ENCODE results near the gene ACTG1.

Gene ACTG1

DNA sequence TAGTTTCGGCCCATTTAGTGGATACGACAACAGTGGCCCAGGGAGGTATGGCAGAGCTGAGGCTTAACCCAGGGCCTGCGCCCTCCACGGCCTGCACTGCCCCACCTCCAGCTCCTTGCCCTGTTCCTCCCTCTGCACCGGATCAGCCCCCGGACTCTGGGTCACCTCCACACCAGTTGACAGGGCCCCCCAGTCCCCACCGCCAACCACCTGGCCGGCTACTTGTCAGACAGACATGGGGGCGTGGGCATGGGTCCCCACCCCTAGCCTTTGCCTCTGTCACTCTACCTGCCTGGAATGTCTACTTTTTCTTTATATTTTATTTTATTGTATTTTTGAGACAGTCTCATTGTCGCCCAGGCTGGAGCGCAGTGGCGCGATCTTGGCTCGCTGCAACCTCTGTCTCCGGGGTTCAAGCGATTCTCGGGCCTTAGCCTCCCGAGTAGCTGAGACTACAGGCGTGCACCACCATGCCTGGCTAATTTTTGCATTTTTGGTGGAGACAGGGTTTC is 3.0 kb upstream of the ACTG1 start:
- no peak for FAIRE-seq

DNA sequence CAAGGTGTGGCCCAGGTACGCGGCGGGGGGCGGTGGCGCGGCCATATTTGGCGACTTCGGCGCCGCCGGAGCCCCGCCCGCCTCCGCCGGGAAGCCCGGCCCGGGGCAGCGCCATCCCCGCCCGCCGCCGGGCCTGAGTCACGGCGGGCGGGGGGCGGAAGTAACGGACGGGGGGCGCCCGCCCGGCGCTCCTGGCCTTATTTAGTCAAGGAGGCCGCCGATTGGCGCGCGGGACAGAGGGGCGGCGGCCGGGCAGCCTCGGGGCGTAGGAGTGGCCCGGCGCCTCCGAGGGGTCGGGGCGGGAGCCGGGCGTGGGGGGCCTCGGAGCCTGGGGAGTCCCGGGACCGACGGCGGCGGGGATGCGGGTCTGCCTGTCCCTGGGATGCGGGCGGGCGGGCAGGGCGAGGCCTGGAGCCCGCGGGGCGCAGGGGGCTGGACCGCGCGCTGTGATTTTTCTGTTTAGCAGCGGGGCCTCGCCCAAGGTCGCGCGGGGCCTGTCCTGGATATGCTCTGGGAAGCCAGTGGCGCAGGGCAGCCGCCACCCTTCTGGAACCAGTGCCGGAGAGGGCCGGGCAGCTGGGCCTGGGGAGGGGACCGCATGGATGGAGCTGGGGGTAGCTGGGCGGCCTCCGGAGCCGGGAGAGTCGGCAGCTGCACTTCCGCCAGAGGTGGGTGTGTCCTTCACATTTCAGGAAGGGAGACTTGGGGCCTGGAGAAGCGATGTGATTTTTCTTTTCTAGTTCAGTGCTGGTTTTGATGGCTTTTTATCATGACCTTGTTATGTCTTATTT is 2.3 kb upstream of the ACTG1 start:
- no peak for FAIRE-seq

DNA sequence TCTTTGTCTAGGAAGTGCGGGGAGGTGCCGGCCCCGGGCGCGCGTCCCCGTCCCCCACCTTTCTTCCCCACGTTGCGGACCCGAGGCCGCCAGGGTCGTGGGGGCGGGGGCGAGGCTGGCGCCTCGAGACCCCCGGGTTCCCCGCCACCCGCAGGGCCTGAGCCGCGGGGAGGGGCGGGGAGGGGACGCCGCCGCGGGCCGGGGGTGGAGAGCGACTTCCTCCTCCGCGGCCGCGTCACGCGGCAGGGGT is 1.8 kb upstream of the ACTG1 start:
- FAIRE-seq, result no peak

DNA sequence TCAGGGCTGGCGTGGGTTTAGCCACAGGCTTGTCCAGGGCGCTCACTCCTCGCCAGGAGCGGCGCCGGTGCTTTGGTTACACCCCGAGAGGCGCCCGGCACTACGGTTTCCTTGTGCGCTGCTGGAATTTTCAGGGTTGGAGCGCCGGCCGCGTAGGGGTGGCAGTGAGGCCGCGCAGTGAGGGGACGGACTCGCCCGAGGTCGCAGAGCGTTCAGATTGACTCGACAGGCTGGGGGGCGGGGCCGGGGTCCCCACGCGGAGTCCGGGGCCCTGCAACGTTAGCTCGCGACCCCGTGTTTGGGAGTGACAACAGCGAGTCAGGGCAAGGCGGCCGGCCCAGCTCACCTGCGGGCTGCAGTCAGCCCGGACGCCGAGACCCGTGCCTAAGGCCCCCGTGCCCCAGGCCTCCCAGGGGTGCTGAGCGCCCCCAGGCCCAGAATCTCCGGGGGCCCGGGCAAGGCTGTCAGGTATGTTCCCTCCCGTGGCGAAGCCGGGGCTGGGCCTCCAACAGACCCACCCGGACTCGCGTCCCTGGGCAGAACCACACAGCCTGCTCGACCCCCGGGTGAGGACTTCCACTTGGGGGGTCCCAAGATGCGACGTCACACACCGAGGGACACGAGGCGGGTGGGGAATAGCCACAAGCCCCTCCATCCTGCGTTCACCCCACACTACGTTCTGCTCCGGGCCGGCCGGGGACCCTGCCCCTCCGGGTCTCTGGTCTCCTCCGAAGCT is 1.3 kb upstream of the ACTG1 start:
- no peak for FAIRE-seq

DNA sequence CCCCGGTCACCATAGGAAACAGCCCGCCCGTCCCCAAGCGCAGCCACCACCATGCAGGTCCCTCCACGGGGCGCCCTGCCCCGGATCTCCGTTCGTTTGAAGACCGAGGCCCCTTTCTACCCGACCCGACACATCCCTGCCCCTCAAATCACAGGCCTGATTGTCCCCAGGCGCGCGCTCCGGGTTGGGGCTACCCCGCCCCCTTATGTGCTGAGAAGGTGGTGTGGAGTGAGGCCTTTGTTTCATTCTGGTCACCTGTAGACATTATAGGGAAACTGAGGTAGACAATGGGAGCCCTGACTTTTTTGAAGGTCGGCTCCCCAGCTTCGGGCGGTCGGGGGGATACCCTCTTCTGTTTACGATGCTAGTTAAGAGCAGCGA is 763 bp upstream of the ACTG1 start:
- no peak for FAIRE-seq

DNA sequence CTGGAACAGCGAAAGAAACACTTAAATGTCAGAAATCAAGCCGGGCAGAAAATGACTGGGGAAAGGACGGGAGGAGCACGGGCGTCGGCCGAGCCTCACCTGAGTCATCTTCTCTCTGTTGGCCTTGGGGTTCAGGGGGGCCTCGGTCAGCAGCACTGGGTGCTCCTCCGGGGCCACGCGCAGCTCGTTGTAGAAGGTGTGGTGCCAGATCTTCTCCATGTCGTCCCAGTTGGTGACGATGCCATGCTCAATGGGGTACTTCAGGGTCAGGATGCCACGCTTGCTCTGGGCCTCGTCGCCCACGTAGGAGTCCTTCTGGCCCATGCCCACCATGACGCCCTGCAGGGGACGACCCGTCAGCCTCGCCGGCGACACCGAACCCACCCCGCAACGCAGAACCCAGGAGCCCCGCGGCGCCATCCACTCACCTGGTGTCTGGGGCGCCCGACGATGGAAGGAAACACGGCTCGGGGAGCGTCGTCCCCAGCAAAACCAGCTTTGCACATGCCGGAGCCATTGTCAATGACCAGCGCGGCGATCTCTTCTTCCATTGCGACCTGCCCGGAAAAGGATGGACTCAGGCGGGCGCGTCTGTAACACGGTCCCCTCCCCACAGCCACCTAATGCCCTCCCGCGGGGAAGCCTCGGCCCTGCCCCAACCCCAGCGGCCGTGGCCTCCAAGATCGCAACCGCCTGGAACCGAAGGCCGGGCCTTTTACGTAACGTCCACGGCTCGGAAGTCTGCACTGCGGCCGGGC is 616 bp downstream of the ACTG1 start:
- no peak for FAIRE-seq

DNA sequence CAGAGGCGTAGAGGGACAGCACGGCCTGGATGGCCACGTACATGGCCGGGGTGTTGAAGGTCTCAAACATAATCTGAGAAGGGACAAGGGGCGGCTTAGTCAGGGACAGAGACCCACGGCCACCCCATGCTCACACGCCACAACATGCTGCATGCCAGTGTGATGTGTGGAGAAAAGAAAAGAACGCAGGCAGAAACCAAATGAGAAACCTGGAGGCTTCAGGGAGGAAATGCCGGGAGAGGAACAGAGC is 1.1 kb downstream of the ACTG1 start:
- FAIRE-seq, result no peak

DNA sequence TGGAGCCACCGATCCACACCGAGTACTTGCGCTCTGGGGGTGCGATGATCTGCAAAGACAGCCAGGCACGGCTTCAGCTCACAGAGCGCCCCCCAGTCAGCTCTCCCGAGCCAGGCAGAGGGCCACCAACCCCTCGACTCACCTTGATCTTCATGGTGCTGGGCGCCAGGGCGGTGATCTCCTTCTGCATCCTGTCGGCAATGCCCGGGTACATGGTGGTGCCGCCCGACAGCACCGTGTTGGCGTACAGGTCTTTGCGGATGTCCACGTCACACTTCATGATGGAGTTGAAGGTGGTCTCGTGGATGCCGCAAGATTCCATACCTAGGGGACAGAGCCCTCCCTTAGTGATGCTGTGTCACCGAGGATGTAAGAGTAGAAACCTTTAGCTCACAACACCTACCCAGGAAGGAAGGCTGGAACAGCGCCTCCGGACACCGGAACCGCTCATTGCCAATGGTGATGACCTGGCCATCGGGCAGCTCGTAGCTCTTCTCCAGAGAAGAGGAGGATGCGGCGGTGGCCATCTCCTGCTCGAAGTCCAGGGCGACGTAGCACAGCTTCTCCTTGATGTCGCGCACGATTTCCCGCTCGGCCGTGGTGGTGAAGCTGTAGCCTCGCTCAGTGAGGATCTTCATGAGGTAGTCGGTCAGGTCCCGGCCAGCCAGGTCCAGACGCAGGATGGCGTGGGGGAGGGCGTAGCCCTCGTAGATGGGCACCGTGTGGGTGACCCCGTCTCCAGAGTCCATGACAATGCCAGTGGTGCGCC is 1.6 kb downstream of the ACTG1 start:
- FAIRE-seq, result no peak

DNA sequence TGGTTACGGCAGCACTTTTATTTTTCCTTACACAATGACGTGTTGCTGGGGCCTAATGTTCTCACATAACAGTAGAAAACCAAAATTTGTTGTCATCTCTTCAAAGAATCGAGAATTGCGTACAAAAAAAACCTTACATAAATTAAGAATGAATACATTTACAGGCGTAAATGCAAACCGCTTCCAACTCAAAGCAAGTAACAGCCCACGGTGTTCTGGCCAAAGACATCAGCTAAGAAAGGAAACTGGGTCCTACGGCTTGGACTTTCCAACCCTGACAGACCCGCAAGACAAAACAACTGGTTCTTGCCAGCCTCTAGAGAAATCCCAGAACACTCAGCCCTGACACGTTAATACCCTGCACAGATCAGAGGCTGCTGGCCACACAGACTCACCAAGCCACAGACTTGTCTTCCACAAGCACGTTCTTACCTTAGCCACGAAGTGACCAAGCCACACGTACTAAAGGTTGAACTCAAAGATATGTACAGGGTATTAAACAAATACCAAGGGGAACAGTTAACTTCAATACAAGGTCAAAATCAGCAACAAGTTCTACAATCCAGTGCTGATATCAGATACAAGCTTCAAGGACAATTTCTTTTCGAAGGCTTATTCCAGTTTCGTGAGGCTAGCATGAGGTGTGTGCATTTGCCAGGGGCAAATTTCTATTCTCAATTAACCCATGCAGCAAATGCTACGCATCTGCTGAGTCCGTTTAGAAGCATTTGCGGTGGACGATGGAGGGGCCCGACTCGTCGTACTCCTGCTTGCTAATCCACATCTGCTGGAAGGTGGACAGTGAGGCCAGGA is 2.4 kb downstream of the ACTG1 start:
- FAIRE-seq, result no peak

DNA sequence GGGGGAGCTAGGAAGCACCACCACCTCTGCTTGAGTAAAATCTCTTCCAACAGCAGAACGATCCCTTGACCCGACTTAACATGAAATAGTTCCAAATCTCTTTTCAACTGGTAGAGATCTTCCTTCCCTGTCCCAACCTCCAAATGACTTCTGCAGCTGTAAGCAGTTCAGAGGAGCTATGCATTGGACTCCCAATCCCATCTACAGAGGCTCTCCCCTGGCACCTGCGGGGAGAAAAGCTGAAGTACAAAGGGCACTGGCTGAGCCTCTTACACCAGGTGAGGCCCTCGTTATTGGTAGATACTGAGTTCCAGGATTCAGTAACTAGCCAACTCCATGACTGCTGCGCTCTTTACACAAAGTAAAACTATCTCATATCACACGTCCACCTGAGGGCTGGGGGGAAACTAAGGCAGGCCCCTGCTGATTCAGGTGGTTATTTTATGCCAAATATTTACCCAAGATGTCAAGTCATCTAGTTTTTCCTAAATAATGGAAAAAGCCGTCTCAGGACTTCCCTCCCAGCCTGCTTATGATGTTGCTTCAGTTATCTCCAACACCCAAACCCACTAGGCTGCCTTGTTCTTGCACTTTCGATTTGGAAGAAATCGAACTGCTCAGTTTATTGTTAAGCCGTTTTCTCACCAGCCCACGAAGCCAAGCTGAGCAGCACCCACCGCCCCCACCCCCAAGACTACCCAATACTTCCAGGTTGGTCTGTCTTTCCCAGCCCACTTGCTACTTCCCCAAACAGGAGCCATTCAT is 3.2 kb downstream of the ACTG1 start:
- FAIRE-seq, result no peak

DNA sequence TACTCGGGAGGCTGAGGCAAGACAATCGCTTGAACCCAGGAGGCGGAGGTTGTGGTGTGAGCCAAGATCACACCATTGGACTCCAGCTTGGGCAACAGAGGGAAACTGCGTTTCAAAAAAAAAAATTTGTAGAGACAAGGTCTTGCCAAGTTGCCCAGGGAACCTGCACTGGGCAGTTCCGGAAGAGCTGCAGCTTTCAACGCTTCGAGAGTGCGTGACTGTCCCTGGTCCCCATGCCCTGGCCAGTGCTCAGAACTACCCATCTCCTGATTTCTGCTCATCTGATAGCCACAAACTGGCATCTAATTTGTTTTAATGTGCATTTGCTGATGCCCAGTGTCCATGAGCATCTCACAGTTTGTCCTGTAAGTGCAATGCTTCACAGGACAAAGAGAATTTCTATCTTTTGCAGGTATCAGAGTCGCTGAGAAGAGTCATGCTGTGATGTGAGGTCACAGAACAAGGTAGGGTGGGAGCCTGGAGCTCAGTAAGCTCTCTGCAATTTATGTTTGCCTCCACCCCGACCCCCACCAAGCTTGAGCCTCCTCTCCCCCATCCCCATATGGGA is 3.9 kb downstream of the ACTG1 start:
- FAIRE-seq, result no peak

DNA sequence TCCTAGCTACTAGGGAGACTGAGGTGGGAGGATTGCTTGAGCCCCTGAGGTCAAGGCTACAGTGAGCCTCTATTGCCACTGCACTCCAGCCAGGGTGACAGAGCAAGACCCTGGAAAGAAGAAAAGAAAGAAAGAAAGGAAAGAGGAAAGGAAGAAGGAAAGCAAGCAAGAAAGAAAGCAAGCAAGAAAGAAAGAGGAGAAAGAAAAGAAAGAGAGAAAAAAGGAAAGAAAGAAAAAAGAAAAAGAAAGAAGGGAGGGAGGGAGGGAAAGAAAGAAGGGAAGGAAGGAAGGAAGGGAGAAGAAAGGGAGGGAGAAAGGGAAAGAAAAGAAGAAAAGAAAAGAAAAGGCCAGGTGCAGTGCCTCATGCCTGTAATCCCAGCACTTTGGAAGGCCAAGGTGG is 9.0 kb downstream of the ACTG1 start:
- FAIRE-seq, result no peak

DNA sequence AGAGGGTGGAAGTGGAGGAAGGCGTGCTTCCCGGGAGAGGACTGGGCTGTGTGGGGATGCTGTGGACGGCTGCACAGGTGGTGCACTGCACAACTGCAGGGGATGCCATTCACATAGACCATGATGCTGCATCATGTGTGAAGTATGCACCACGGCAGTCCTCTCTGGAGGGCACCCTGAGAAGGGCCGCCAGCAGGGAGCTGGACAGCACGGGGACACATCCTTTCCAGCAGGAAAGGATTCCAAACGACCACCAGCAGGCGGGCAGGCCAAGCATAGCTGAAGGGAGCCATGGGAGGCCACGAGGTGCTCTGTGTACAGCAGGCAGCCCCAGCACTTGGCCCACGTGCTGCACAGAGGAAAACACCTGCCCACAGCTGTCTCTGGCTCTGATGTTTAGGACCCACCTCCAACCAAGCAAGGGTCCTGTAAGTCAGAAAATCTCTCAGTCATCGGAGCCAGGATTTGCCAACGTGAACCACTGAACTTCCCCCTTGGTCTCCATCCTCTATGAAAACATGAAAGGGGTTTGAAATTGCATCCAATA is 10.1 kb downstream of the ACTG1 start:
- no peak for FAIRE-seq

DNA sequence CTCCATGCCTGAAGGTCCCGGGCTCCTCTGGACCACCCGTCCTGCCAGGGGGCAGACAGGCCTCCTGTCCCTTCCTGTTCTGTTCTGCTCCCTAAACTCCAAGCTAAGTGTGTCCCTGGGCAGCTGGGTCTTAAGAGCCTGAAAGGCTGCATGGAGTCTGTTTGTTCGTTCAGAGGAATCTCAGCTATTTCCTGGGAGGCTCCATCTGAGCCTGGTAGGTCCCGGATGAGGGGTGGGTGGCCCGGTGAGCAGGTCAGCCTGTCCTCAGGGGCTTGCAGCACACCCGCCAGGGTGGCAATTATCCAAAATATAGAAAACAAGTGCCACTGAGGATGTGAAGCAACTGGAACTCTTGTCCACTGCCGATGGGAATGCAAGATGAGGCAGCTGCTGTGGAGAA is 12.6 kb downstream of the ACTG1 start:
- no peak for FAIRE-seq

DNA sequence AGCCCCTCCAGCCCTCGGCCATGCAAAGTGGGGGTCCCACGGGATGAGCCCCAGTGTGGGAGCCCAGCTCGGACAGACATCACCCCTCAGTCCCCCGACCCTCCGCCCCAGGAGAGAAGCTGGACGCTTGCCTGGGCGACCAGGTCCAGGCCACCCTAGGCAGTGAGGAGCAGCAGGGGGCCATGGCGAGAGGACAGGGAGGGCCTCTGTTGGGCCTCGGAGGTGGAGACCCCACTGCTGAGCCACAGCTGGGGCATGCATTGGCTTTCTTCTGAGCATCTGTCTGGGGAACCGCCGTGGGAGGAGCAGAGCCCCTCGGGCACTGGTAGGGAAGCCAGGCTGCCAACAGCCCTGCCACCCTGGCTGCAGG is 13.0 kb downstream of the ACTG1 start:
- FAIRE-seq, result no peak

DNA sequence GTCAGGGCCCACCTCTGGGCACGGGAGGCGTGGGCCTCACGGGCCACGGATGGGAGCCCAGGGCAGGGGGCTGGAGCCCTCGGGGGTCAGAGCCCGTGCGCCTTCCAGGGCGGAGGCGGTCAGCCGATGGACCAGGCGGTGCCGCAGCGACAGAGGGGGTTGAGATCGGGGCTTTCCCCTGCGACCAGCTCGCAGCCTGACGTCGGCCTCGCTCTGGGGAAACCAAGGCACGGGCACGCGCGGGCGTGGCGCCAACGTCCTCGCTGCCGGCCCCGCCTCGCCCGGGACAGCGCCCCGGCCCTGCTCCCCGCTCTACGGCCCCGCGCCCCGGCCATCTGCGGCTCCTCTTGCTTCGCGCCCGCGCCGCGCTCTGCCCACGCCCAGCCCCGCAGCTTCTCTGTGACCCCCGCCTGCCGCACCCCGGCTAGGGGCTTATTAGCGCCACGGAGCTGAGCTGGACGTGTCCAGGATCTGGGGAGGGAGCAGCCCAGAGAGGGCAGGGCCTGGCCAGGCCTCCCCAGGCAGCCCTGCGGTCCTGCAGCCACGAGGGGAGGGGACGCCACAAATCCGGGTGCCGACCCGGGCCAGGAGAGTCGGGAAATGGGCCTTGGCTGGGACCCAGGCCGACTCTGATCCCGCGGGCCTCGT is 13.5 kb downstream of the ACTG1 start:
- FAIRE-seq, result no peak

DNA sequence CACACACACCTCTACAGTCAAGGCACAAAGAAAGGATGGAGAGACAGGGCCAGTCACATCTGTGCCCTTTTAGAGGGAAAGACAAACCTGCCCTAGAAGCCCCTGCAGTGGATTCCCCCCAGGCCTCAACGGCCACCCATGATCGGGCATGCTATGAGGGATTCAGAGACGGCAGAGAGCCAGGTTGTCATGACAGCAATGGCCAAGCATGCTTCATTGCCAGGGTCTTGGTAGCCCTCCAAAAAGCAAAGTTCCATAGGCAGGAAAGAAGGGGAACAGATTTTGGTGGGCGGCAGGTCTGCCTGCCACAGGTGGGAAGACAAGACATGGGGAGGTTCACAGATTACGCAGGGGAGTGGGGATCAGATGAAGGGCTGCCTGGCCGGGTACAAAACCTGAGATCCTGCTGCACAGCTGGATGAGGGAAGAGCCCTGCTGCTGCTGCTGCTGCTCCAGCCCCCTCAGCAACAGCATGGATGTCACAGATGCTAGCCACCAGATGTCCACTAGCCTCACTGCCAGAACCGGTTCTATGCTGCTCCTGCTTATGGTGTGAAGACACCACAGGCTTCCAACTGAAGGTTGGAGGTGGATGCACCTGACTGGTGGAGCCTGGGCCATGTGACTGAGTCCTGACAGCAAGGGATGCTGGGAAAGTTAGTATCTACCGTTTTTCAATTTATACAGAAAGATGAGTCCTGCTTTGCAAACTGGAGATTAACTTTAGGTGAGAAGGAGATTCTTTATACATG is 17.8 kb downstream of the ACTG1 start:
- no peak for FAIRE-seq

DNA sequence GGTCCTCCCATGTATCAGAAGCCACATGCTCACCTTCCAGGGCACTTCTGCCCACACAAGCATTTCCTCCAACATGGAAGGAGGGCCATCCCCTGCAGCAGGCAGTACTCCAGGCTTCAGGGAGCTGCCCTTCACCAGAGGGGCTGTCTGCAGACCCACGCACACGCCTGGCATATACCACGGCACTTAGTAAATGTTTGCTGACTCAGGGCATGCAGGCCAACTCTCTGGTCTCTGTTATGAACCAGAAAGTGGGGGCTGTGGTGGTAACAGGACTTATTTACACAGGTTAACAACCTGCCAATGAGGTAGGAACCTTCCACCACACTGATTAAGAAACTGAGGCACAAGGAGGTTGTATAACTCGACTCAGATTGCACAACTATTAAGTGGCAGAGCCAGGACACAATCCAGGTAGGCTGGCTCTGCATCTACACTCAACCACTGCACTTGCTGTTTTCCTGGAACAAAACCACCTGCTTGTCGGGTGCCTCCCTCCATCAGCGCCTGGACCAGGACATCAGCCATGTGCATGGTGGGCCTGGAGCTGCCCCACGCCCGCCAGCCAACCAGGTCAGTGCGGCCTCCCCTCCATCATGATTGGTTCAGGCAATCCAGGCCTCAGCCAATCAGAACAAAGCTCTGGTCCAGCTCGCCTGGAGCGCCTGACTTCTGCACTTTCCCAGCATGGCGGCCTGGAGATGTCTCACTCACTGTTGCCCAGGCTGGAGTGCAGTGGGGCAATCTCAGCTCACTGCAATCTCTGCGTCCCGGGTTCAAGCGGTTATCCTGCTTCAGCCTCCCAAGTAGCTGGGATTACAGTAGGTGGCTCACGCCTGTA is 19.2 kb downstream of the ACTG1 start:
- no peak for FAIRE-seq

DNA sequence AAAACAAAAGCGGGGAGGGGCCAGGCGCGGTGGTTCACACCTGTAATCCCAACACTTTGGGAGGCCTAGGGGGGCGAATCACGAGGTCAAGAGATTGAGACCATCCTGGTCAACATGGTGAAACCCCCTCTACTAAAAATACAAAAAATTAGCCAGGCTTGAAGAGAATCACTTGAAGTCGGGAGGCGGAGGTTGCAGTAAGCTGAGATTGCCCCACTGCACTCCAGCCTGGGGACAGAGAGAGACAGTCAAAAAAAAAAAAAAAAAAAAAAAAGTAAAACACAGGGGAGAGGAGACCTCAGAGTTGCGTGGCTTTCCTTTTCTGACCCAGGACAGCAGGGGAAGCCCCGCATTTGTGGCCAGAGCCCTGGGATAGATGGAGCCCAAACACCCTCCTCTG is 19.9 kb downstream of the ACTG1 start:
- no peak for FAIRE-seq

Measured in endometrium (tissue), 2 donors.